IPS-NIHi7 (cell line): ENCODE results near the gene OR56B1.

Source experiments
- DNase-seq: peaks from one replicate; pipeline ENCODE4 v3.0.0; 2012; ENCODE audit warnings: mixed read lengths; ENCODE audit errors: extremely low spot score

The OR56B1 gene

GRCh38 chr11:5737091-5737490 lies 843 bp downstream of the OR56B1 start:
- no peak for DNase-seq

- no peak for DNase-seq
Measured at GRCh38 chr11:5737670-5738392, 1.6 kb downstream of the OR56B1 start.

DNA sequence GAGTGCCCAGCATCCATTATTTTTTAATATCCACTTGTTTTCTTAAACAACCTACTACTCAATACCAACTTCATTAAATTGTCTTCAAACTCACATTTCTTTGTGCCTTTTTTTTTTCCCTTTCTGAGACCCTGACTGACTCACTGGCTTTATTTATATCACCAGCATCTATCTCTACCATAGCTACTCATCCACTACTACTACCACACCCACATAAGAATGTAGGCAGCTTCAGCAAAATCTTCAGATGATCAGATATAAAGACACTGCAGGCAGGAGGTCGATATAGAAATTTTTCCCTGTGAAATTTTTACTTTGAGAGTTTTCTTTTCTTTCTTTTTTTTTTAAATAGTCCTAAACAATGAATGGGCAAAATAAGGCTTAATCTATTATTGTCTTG lies 2.2 kb downstream of the OR56B1 start:
- no peak for DNase-seq

DNA sequence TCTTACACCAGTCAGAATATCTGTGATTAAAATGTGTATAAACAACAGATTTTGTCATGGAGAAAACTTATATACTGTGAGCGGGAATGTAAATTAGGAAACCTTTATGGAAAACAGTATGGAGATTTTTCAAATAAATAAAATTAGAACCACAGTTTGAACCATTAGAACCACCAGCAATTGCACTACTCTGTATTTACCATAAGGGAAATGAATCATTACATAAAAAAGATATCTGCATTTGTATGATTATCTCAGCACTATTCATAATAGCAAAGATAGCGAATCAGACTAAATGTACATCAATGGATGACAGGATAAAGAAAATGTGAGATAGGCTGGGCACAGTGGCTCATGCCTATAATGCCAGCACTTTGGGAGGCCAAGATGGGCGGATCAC lies 10.4 kb downstream of the OR56B1 start:
- no peak for DNase-seq

DNA sequence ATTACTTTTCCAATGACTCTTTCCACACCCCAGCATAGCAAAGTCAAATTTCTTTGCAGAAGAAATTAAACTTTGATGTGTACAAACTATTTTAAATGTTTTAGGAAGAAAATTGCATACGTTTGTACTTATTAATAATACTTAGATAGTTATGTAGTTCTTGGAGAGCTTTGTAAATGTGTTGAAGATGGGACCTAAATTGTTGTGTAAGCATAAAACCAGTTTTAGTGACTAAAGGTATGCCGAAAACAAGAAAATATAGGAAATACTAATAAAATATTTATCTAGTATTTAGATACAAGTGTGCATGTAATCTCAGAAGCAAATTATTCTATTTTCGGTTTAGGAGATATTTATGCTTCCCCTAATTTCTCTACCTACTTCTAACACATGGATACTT lies 13.6 kb downstream of the OR56B1 start:
- DNase-seq: no peak

DNA sequence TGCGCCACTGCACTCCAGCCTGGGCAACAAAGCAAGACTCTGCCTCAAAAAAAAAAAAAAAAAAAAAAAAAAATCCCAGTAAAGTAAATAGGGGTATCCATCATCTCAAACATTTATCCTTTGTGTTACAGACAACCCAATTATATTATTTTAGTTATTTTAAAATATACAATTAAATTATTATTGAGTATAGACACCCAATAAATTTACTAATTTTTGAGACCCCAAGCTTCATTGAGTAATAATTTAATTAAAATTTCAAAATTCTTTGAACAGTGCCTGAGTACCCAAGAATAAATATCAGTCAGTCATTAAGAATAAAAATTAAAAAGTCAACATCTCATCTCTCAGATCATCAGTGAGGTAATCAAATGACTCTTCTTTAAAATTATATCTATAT lies 17.7 kb downstream of the OR56B1 start, which contains the start of gene OR52N4:
Gene OR52N4 (plus strand): TSS at position 301 of the 400 bp plus-strand sequence. CDS start 498 bp downstream, outside the sequence.
- no peak for DNase-seq

DNA sequence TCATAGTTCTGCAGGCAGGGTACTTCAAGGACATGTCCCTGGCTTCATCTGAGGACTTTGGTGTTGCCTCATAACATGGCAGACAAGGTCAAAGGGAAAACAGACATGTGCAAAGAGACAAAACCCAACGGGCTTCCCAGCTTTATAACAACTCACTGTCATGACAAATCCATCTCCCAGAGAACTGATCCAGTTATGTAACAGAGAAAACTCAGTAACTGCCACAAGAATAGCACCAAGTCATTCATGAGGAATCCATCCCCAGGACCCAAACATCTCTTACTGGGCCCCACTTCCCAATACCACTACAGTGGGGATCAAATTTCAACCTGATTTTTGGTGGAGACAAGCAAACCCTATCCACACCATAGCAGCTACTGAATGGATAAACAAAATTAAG lies 30.8 kb downstream of the OR56B1 start:
- DNase-seq: no peak

- no peak for DNase-seq
Measured at GRCh38 chr11:5783255-5783654, 47.0 kb downstream of the OR56B1 start, which contains the start of gene OR52N5. TSS of gene OR52N5 (minus strand) at chr11:5783355. CDS start at chr11:5778634, 4,721 bp downstream.
